Caco-2 (cell line): ENCODE results near the gene DPH2. TPM values are rescaled to one million over a fixed set of nuclear protein-coding genes. Genes with fewer than 3 reads are reported as not detected.

ENCODE experiments used
- Bru-seq: library from RNA; stranded (reverse); fragments of 400-500 nt; gene quantifications from one replicate; lab custom pipeline; 2021; lab: Mats Ljungman, UMichigan
- BruChase-seq, 2 experiments: library from RNA; stranded (reverse); fragments of 400-500 nt; gene quantifications; one replicate each; lab custom pipeline; 2021; lab: Mats Ljungman, UMichigan
- BruUV-seq: library from RNA; stranded (reverse); fragments of 400-500 nt; replicated peaks from 2 replicates; lab custom pipeline; 2021; lab: Mats Ljungman, UMichigan
- CTCF ChIA-PET: fragments of 300-600 bp; sonication (Branson Sonifier 250); formaldehyde crosslinking; loops from one replicate; lab custom pipeline; 2022; ENCODE audit warnings: antibody characterized with exemption; lab: Charles Lee
- POLR2A ChIA-PET: fragments of 300-600 bp; sonication (Branson Sonifier 250); formaldehyde crosslinking; loops from one replicate; lab custom pipeline; 2022; ENCODE audit warnings: antibody characterized with exemption; lab: Charles Lee
- DNase-seq, 2 experiments: peaks; one replicate each; pipeline versions ENCODE4 v3.0.0 to v3.0.0-alpha.2; 2020 to 2022
- H3K27me3 ChIP-seq: replicated peaks from 2 replicates; pipeline ENCODE4 v1.6.0; 2011; ENCODE audit warnings: low read length; ENCODE audit not compliant: control insufficient read depth, insufficient read depth
- H3K36me3 ChIP-seq: 2 replicates; pipeline ENCODE4 v1.5.1; 2011; ENCODE audit warnings: low read length; ENCODE audit not compliant: control insufficient read depth, insufficient read depth
- H3K4me1 ChIP-seq: fragments of 250-450 bp; sonication (Bioruptor Pico); 2 replicates; pipeline ENCODE4 v1.5.1; 2020; ENCODE audit warnings: mild to moderate bottlenecking
- H3K4me3 ChIP-seq: 2 replicates; pipeline ENCODE4 v1.5.1; 2011; ENCODE audit warnings: low read depth, mild to moderate bottlenecking, control low read depth, low read length
- H3K9me3 ChIP-seq: fragments of 250-450 bp; sonication (Bioruptor Pico); 2 replicates; pipeline ENCODE4 v1.5.1; 2020; ENCODE audit warnings: mild to moderate bottlenecking, moderate library complexity
- H3K27ac Mint-ChIP-seq: one replicate; pipeline ENCODE4 v1.8.0; 2022; ENCODE audit warnings: mixed read lengths; ENCODE audit not compliant: unreplicated experiment
- H3K27me3 Mint-ChIP-seq: one replicate; pipeline ENCODE4 v1.8.0; 2022; ENCODE audit warnings: mixed read lengths; ENCODE audit not compliant: insufficient read depth, unreplicated experiment
- H3K36me3 Mint-ChIP-seq: one replicate; pipeline ENCODE4 v1.8.0; 2022; ENCODE audit warnings: mild to moderate bottlenecking, mixed read lengths; ENCODE audit not compliant: insufficient read depth, unreplicated experiment
- H3K4me1 Mint-ChIP-seq: one replicate; pipeline ENCODE4 v1.8.0; 2022; ENCODE audit warnings: low read depth, mixed read lengths; ENCODE audit not compliant: unreplicated experiment
- H3K4me3 Mint-ChIP-seq: one replicate; pipeline ENCODE4 v1.8.0; 2022; ENCODE audit warnings: mild to moderate bottlenecking, moderate library complexity, mixed read lengths; ENCODE audit not compliant: unreplicated experiment
- H3K9me3 Mint-ChIP-seq: one replicate; pipeline ENCODE4 v1.8.0; 2022; ENCODE audit warnings: mixed read lengths; ENCODE audit not compliant: unreplicated experiment
- CTCF ChIP-seq, 2 experiments: fragments of 200-600 bp in 1 of 2; IDR thresholded peaks; 1 replicate in 1 of 2; 2 replicates in 1 of 2; pipeline versions ENCODE4 v1.5.1 to v1.8.0; 2011 to 2022; ENCODE audit warnings: antibody characterized with exemption in 1 of 2, control low read depth in 1 of 2, inconsistent platforms in 1 of 2, low read depth in 1 of 2, low read length in 1 of 2, mild to moderate bottlenecking in 1 of 2, moderate library complexity in 1 of 2; ENCODE audit not compliant: insufficient read depth in 1 of 2, severe bottlenecking in 1 of 2, unreplicated experiment in 1 of 2
- intact Hi-C: fragments of 100-400 bp; cut with micrococcal nuclease; formaldehyde crosslinking; loops from one replicate; pipeline ENCODE4 v1.10.0; 2022; ENCODE audit not compliant: unreplicated experiment
- long read RNA-seq: library from polyadenylated mRNA; stranded (forward); transcript quantifications from one replicate; pipeline ENCODE4 v2.0.0, GENCODE V29; 2022
- total RNA-seq: library from RNA; stranded (reverse); gene quantifications from 2 replicates; pipeline ENCODE4 v1.2.3, GENCODE V29; 2022

The DPH2 gene
- total RNA-seq (29.0 and 29.5 TPM in 2 replicates), Bru-seq, nascent RNA (percentile 59 among the genes with signal in this experiment), BruChase-seq, experiment 1, labeled RNA remaining after a 2-hour chase (percentile 75 among the genes with signal in this experiment), BruChase-seq, experiment 2, labeled RNA remaining after a 6-hour chase (percentile 86 among the genes with signal in this experiment)
- long read RNA-seq, transcript DPH2-201 (6 exons, 2,472 nt), result major isoform, 33 of 67 reads
- long read RNA-seq, transcript DPH2-209 (6 exons, 2,414 nt), result minor isoform, 8 of 67 reads
- long read RNA-seq, partial matches to known transcripts, result 8 of 67 reads
- long read RNA-seq, other reads (novel, unspliced or antisense), result 14 of 67 reads

- Histone ChIP-seq H3K4me3 (peak within 1 kb of the TSS; percentile 61), H3K9me3 (no peaks in the 10 kb centered on the region), H3K36me3 (peaks cover 1% of the 10 kb centered on the region; the same call in 1 of the 2 replicates), H3K27me3 (no peaks in the 10 kb centered on the region), H3K4me1 (no peaks in the 10 kb centered on the region)
- intact Hi-C loops, result loop anchor here (1.0 kb wide), 1 partner anchor 24 kb away; the partner anchor contains the start of gene IPO13
- H3K4me1 Mint-ChIP-seq, result no peaks in the 10 kb centered on the region
- CTCF ChIA-PET, result interaction anchor here (1.0 to 1.2 kb wide), 4 partner anchors 24 to 207 kb away, joined by 3 to 5 read pairs (median 4); no protein-coding TSS in a partner anchor
- POLR2A ChIA-PET, result interaction anchor here (1.4 kb wide), 1 partner anchor 22 kb away, joined by 4 read pairs; no protein-coding TSS in a partner anchor
- DNase-seq, result peak; percentile 91 to 97
- H3K27ac Mint-ChIP-seq, result peak within 1 kb of the TSS; percentile 84
- H3K36me3 Mint-ChIP-seq, result peaks cover 12% of the 10 kb centered on the region
- H3K9me3 Mint-ChIP-seq, result no peaks in the 10 kb centered on the region
- BruUV-seq, result TSS peak; percentile 39
- H3K27me3 Mint-ChIP-seq, result no peaks in the 10 kb centered on the region
- TF ChIP-seq CTCF (IDR thresholded peaks at IDR 0.05; ENCODE audit: insufficient read depth in 1 of 2, low read depth in 1 of 2, low read length in 1 of 2, severe bottlenecking in 1 of 2, unreplicated experiment in 1 of 2), result no peak
- peak within 1 kb of the TSS; percentile 92 for H3K4me3 Mint-ChIP-seq
Observed at GRCh38 chr1:43969746-43970466, at the start of gene DPH2. TSS of gene DPH2 (plus strand) at chr1:43970010. CDS start at chr1:43970176, 166 bp downstream.

- no TSS peak for BruUV-seq
- TF ChIP-seq CTCF (IDR thresholded peaks at IDR 0.05; ENCODE audit: insufficient read depth in 1 of 2, low read depth in 1 of 2, low read length in 1 of 2, severe bottlenecking in 1 of 2, unreplicated experiment in 1 of 2), result no peak
- no peaks in the 10 kb centered on the region for H3K27me3 Mint-ChIP-seq
- H3K4me1 Mint-ChIP-seq, result peaks cover 8% of the 10 kb centered on the region
- DNase-seq, result no peak
- H3K4me3 Mint-ChIP-seq, result no peak overlapping the region
- POLR2A ChIA-PET, result no interaction called here
- no peaks in the 10 kb centered on the region for H3K36me3 ChIP-seq
- peak overlapping the region; percentile 43 for H3K27ac Mint-ChIP-seq
- H3K4me1 ChIP-seq, result no peaks in the 10 kb centered on the region
- CTCF ChIA-PET, result no interaction called here
- no peaks in the 10 kb centered on the region for H3K9me3 Mint-ChIP-seq
- H3K9me3 ChIP-seq, result no peaks in the 10 kb centered on the region
- no peaks in the 10 kb centered on the region for H3K27me3 ChIP-seq
- intact Hi-C loops, result no loop called here
- H3K36me3 Mint-ChIP-seq, result no peaks in the 10 kb centered on the region
- no peak overlapping the region for H3K4me3 ChIP-seq
Observed at GRCh38 chr1:43921022-43921421, 48.8 kb upstream of the DPH2 start.

GRCh38 chr1:43924516-43924915 is 45.3 kb upstream of the DPH2 start:
- TF ChIP-seq CTCF (IDR thresholded peaks at IDR 0.05; ENCODE audit: insufficient read depth in 1 of 2, low read depth in 1 of 2, low read length in 1 of 2, severe bottlenecking in 1 of 2, unreplicated experiment in 1 of 2), result no peak
- Histone ChIP-seq H3K36me3 (no peaks in the 10 kb centered on the region), H3K4me1 (no peaks in the 10 kb centered on the region), H3K27me3 (no peaks in the 10 kb centered on the region), H3K4me3 (no peak overlapping the region), H3K9me3 (no peaks in the 10 kb centered on the region)
- H3K4me3 Mint-ChIP-seq, result no peak overlapping the region
- H3K27me3 Mint-ChIP-seq, result no peaks in the 10 kb centered on the region
- peaks cover 8% of the 10 kb centered on the region for H3K4me1 Mint-ChIP-seq
- DNase-seq, result no peak
- no peaks in the 10 kb centered on the region for H3K36me3 Mint-ChIP-seq
- ChIA-PET CTCF (interaction anchor here (0.9 kb wide), 1 partner anchor 10 kb away, joined by 3 read pairs; no protein-coding TSS in a partner anchor), POLR2A (no interaction called here)
- H3K27ac Mint-ChIP-seq, result no peak overlapping the region
- BruUV-seq, result no TSS peak
- intact Hi-C loops, result no loop called here
- H3K9me3 Mint-ChIP-seq, result no peaks in the 10 kb centered on the region
